IPS-20b (cell line): ENCODE results near the gene DMRTB1.

Experiments used
- H3K27ac ChIP-seq: one replicate; pipeline ENCODE4 v1.5.1; 2013; ENCODE audit warnings: low read length
- H3K27me3 ChIP-seq: 2 replicates; pipeline ENCODE4 v1.6.1; 2013; ENCODE audit warnings: mild to moderate bottlenecking, low read length, inconsistent platforms; ENCODE audit not compliant: insufficient read depth
- H3K36me3 ChIP-seq: 2 replicates; pipeline ENCODE4 v1.6.1; 2013; ENCODE audit warnings: low read depth, mild to moderate bottlenecking, inconsistent platforms, low read length, moderate library complexity; ENCODE audit not compliant: insufficient read depth
- H3K4me1 ChIP-seq: 2 replicates; pipeline ENCODE4 v1.6.1; 2013; ENCODE audit warnings: mild to moderate bottlenecking, control low read depth, inconsistent platforms, low read length, moderate library complexity; ENCODE audit not compliant: insufficient read depth
- H3K4me3 ChIP-seq: 2 replicates; pipeline ENCODE4 v1.5.1; 2013; ENCODE audit warnings: mild to moderate bottlenecking, low read length, inconsistent platforms
- H3K9ac ChIP-seq: 2 replicates; pipeline ENCODE4 v1.6.1; 2013; ENCODE audit warnings: low read depth, mild to moderate bottlenecking, inconsistent platforms, low read length, moderate library complexity
- H3K9me3 ChIP-seq: 2 replicates; pipeline ENCODE4 v1.6.1; 2013; ENCODE audit warnings: mild to moderate bottlenecking, low read depth, low read length, inconsistent platforms; ENCODE audit not compliant: insufficient read depth

The DMRTB1 gene

DNA sequence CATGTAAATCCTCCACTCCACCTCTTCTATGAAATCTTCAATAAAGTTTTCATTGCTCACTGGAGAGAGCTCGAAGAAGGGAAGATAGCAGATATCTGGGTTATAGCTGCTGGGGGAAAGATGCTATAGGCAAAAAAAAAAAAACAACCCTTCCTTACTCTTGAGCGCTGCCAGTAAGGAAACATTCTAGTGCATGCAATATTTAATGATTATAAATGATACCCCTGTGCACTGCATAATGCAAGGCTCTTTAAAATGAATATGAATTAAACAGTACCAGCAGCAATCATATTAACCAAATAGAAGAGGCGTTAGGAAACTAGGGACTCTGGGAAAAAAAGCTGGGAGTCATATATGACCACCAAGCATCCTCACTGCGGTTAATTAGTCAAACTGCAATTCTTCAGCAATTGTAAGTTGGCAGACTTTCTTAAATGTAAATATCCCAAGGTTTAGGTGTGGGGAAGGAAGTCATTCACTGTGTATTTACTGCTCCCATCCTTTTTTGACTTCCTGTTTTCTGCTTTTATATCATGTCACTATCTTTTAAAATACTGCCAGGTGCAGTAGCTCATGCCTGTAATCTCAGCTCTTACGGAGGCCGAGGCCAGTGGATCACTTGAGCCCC lies 3.7 kb upstream of the DMRTB1 start:
- 0 out of 2 replicates have a peak, but pooled peaks cover 4% of the 10 kb centered on the region for H3K4me1 ChIP-seq
- H3K27me3 ChIP-seq, result no peaks in the 10 kb centered on the region
- H3K9me3 ChIP-seq, result no peaks in the 10 kb centered on the region
- no peaks in the 10 kb centered on the region for H3K36me3 ChIP-seq
- H3K4me3 ChIP-seq, result no peak overlapping the region
- no peak overlapping the region for H3K27ac ChIP-seq
- H3K9ac ChIP-seq, result no peak overlapping the region

DNA sequence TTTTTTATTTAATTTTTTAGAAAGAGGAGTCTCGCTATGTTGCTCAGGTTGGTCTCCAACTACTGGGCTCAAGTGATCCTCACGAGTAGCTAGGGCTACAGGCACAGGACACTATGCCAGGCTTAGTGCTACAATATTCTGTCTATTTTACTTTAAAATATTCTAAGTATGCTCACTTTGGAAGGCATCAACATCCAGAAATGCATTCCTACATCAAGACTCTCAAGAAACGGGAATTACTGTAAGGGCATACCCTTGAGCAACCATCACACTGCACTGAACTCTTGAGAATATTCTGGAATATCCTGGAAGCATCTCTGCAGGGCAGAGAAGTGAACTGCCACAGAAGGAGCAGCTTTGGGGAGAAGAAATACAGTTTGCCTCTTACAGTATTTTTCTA lies 565 bp upstream of the DMRTB1 start:
- no peak overlapping the region for H3K4me3 ChIP-seq
- no peaks in the 10 kb centered on the region for H3K27me3 ChIP-seq

DNA sequence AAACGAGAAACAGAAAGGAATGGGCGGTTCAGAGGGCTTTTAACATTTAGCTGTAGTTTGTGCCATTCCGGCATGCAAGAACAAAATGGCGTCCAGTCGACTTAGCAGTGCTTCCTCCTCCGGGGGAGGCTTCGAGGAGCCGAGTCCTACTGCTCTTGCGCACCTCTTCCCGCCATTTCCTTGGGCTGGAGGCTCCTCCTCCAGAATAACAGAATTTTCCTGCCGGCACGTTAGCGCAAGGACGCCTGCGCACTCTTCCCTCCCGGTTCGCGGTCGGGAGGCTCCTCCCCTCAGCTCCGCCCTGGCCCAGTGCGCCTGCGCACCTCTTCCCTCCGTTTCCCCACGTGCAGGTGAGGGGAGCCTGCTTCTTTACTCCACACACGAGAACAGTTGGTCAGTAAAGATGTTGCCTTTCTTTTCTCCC lies 1.0 kb downstream of the DMRTB1 start:
- Histone ChIP-seq H3K4me1 (no peaks in the 10 kb centered on the region), H3K27ac (no peak overlapping the region), H3K9me3 (no peaks in the 10 kb centered on the region), H3K9ac (no peak overlapping the region), H3K4me3 (no peak overlapping the region), H3K36me3 (no peaks in the 10 kb centered on the region), H3K27me3 (no peaks in the 10 kb centered on the region)

More for the DNA sequence above, 565 bp upstream of the DMRTB1 start:
- Histone ChIP-seq H3K36me3 (no peaks in the 10 kb centered on the region), H3K27ac (no peak overlapping the region), H3K9me3 (no peaks in the 10 kb centered on the region), H3K9ac (no peak overlapping the region), H3K4me1 (no peaks in the 10 kb centered on the region)

DNA sequence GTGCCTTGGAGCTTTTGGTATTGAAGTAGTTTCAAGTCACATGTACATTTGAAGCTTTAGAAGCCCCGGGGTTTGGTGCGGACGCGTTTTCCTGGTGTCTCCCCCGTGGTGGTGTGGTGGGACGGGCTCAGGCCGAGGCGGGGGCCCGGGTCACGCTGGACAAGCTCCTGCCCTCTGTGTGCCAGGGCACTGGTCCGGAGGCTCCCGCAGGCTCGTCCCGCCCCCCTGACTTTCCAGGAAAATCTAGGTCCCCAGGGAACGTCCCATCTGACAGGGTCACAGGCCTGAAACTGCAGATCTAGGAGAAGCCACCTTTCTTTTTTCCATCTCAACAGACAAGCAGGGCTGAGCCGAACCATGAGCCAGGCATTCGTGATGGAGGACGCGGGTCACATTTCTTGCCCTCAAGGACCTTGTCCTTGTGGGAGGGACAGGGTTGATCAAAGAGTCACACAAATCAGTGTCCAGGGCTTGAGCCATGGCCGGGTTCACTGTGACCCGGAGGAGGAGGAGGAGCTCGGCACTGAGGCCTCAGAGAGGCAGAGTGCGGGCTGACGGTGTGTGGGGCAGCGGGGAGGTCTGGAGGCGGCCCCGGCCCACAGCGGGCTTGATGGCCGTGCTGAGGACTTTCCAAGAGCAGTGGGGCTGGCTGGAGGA lies 1.6 kb downstream of the DMRTB1 start:
- Histone ChIP-seq H3K4me1 (no peaks in the 10 kb centered on the region), H3K27ac (no peak overlapping the region), H3K27me3 (no peaks in the 10 kb centered on the region), H3K36me3 (no peaks in the 10 kb centered on the region), H3K4me3 (no peak overlapping the region), H3K9ac (no peak overlapping the region), H3K9me3 (no peaks in the 10 kb centered on the region)

DNA sequence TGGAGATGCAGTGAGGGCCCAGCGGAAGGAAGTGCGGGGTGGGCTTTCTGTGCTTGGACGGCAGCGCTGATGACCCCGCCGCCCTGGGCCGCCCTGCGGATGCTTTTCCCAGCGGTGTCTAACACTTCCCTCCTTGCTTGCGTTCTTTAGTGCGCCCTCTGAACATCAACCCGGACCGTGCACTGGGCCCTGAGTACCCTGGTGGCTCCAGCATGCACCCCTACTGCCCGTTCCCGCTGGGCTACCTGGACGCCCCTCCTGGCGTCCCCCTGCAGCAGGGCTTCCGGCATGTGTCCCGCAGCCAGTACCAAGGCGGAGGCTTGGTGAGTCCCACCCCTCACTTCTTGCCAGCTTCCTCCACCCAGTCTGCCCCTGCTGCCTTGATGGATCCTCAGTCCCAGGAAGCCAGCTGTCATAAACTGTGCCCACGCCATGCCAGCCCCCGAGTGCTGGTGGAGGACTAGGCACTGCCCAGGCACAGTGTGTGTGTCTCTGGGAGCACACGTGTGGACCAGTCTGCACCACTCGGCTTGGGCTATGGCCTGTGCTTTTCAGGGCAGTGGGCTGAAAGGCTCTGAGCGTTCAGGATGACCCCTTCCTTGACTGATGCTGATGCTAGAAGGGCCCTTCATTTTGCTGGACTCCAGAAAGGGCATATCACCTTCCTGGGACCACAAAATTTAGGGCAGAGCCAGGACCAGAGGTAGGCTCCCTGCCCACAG lies 2.3 kb downstream of the DMRTB1 start:
- no peak overlapping the region for H3K27ac ChIP-seq
- no peaks in the 10 kb centered on the region for H3K27me3 ChIP-seq
- H3K4me1 ChIP-seq, result no peaks in the 10 kb centered on the region
- H3K9ac ChIP-seq, result no peak overlapping the region
- no peak overlapping the region for H3K4me3 ChIP-seq
- H3K36me3 ChIP-seq, result no peaks in the 10 kb centered on the region
- no peaks in the 10 kb centered on the region for H3K9me3 ChIP-seq

DNA sequence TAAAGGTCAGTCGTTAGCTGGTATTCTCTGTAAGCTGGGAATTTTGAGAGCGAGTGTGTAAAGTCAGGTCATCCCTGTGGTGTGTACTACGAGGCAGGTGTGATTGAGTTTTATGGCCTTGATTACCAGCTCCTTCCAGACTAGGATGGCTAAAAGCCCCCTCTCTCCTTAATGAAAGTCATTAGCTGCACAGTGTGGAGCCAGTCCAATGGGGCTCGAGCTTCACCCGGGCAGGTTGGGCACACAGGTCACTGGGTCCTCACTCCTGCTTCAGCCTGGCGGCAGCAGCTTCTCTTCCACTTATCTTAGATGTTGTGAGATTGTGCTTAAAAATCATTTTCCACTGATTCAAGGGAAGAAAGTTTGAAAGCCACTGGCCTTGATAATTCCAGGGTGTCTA lies 3.0 kb downstream of the DMRTB1 start:
- Histone ChIP-seq H3K9me3 (no peaks in the 10 kb centered on the region), H3K27ac (no peak overlapping the region), H3K4me1 (no peaks in the 10 kb centered on the region), H3K36me3 (no peaks in the 10 kb centered on the region), H3K4me3 (no peak overlapping the region), H3K9ac (no peak overlapping the region), H3K27me3 (no peaks in the 10 kb centered on the region)

DNA sequence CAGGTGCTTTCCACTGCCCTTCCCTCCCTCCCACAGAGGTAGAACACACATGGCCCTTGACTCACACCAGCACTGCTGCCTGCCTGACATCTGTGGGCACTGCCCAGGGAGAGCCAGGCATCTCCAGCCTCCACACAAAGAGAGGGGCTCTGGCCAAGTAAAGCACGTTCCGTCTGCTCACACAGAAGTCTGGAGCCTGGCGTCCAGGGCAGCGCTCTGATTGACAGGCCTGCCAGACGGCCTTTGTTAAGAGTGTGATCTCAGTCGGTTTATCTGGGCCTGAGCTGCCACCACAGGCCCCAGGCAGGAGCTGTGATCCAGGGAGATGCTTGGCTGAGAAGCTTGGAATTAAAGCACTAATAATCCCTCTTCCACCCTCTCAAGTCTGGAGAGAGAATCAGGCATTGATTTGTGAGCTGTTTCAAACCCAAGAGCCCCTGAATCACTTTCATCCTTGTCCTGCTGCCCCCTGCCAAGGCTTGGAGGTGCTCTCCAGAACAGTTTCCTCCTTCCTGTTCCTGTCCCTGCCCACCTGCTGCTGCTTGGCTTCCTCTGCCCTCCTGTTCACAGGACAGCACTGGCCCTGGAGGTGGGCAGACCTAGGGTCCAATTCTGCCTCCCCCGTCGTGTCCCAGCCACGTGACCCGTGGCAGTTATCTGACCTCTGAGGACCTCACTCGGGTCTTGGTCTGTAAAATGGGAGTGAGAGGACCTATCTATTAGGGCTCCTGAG lies 3.7 kb downstream of the DMRTB1 start:
- Histone ChIP-seq H3K27ac (no peak overlapping the region), H3K4me1 (no peaks in the 10 kb centered on the region), H3K9me3 (no peaks in the 10 kb centered on the region), H3K27me3 (no peaks in the 10 kb centered on the region), H3K9ac (no peak overlapping the region), H3K4me3 (no peak overlapping the region), H3K36me3 (no peaks in the 10 kb centered on the region)

DNA sequence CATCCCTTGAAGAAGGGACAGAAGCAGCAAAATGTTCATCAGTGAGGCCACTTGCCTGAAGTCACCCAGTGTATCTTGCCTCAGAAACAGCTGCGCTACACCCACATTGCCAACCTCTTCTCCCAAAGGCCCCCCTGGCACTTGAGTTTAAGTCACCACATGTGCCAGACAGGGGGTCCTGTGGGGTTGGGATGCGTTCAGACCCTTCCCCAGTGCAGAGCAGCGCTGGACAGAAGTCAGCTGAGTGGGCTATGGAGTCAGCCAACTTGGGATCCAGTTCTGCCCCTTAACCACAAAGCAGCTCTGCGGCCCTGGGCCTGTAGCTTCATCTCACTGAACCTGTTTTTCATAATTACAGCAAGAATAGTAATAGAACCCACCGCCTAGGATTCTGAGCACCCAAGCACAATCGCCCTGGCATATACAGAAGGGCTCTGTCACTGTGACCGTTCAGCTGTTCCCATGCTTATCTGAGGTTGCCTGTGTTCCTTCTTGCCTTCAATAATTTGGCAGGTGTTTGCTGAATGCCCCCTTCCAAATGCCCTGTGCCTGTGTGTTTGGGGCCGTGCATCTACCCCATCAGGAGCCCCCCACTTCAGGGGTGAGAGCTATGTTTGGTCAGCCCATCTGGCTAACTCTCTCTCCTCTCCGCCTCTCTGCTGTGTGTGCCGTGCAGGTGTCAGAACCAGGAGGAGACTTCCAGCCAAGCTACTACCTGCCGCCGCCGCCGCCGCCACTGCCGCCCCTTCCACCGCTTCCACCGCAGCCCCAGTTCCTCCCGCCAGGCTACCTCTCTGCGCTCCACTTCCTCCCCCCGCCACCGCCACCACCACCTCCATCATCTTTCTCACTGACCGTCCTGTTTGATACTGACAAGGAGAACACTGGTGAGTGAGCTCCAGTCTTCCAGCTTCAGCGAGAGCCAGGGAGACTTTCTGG lies 5.0 kb downstream of the DMRTB1 start:
- no peaks in the 10 kb centered on the region for H3K27me3 ChIP-seq

DNA sequence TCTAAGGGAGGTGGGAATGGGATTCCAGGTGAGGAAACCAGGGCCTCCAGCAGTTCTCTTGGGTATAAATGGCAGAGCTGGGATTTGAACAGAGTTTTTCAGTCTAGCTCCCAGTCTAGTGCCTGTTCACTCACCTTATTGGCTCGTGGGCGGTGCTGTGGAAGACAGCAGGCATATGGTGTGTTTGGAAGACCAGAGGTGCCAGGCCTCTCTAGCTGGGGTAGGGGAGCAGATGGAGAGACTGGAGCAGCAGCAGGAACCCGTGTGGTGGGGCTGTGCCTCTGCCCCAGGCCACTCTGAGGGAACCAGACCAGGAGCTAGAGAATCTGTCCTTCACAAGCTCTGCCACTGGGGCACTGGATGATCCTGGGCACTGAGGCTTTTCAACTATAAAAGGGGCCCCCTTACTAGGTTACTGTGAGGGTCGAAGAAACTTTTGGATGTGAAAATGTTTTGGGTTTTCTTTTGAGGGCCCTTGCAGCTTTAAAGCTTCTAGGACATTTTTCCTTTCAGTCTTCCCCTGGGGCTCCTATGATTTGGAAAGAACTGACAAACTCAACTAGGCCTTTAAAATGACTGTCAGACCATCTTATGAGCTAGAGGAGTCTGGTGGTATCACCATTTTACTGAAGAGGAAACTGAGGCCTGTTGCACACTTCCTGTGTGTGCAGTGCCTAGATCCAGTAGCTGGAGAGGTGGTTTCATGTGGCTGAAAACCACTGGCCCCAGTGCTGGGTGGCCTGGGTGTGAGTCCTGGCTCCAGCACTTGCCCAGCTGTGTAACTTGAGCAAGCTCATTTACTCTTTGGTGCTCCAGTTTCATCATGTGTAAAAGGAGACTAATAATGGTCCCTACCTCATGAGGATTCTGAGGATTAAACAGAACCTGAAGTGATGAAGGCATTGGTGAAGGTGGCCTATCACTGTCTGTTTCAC lies 6.1 kb downstream of the DMRTB1 start:
- Histone ChIP-seq H3K36me3 (no peaks in the 10 kb centered on the region), H3K27ac (no peak overlapping the region), H3K4me1 (peaks cover under 1% of the 10 kb centered on the region; the same call in 1 of the 2 replicates), H3K27me3 (no peaks in the 10 kb centered on the region), H3K4me3 (no peak overlapping the region), H3K9me3 (no peaks in the 10 kb centered on the region), H3K9ac (no peak overlapping the region)

More for the DNA sequence above, 5.0 kb downstream of the DMRTB1 start:
- Histone ChIP-seq H3K9ac (no peak overlapping the region), H3K4me1 (no peaks in the 10 kb centered on the region), H3K9me3 (no peaks in the 10 kb centered on the region), H3K4me3 (no peak overlapping the region), H3K36me3 (no peaks in the 10 kb centered on the region), H3K27ac (no peak overlapping the region)

DNA sequence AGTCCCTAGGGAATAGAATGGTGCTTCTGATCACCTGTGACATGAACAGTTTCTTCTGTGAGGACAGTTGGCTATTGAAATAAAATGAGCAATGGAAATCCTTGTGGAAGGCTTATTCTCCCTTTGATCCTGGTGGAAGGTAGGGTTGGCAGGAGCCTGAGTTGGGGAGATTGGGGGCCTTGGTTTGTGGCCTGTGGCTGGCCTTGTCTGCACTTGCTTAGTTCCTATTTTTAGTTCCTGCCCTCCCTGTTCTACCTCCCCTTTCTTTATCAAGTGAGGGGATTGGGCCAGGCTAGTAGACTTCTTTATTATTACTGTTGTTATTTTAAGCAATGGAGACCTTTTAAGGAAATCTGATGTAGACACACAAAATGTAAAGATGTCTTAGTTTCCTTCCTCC lies 8.2 kb downstream of the DMRTB1 start:
- H3K4me3 ChIP-seq, result no peak overlapping the region
- peaks cover 8% of the 10 kb centered on the region for H3K27me3 ChIP-seq
- no peaks in the 10 kb centered on the region for H3K9me3 ChIP-seq
- H3K27ac ChIP-seq, result no peak overlapping the region
- H3K9ac ChIP-seq, result no peak overlapping the region
- no peaks in the 10 kb centered on the region for H3K36me3 ChIP-seq
- peaks cover 4% of the 10 kb centered on the region; the same call in 1 of the 2 replicates for H3K4me1 ChIP-seq
